Activated CD4-positive, alpha-beta T cell treated with anti-CD3 and anti-CD28 coated beads, Interleukin-2, amount 50 U/mL, for 48 hours (primary cell): ENCODE results near the gene KCNK13.
"Not testable (repeated sequence)": the region's sequence is repeated elsewhere in the genome, so short reads cannot be mapped to it uniquely, and the experiment has no call there.

ENCODE experiments used
- DNase-seq, 2 experiments: peaks; one replicate each; pipeline ENCODE4 v3.0.0-alpha.2; 2020

KCNK13 gene

GRCh38 chr14:90060965-90061684 is 669 bp upstream of the KCNK13 start:
- peak in 1 of 2 experiments; percentile 20 for DNase-seq

GRCh38 chr14:90062127-90062794 is 467 bp downstream of the KCNK13 start:
- peak in 1 of 2 experiments; percentile 13 for DNase-seq

- DNase-seq = no peak
Observed at GRCh38 chr14:90062822-90063539, 1.2 kb downstream of the KCNK13 start.

GRCh38 chr14:90072350-90072749 is 10.6 kb downstream of the KCNK13 start:
- DNase-seq = no peak

GRCh38 chr14:90079576-90079975 is 17.8 kb downstream of the KCNK13 start:
- no peak for DNase-seq

GRCh38 chr14:90087433-90087832 is 25.6 kb downstream of the KCNK13 start:
- DNase-seq = no peak

- no peak for DNase-seq
Observed at GRCh38 chr14:90088176-90088575, 26.4 kb downstream of the KCNK13 start.

GRCh38 chr14:90089486-90089885 is 27.7 kb downstream of the KCNK13 start:
- not testable (repeated sequence) for DNase-seq

GRCh38 chr14:90091393-90091792 is 29.6 kb downstream of the KCNK13 start:
- no peak for DNase-seq

GRCh38 chr14:90093942-90094595 is 32.3 kb downstream of the KCNK13 start:
- no peak for DNase-seq

- DNase-seq = no peak
Observed at GRCh38 chr14:90095096-90095495, 33.3 kb downstream of the KCNK13 start.

- DNase-seq = no peak
Observed at GRCh38 chr14:90096566-90096965, 34.8 kb downstream of the KCNK13 start.

- no peak for DNase-seq
Observed at GRCh38 chr14:90103808-90104207, 42.0 kb downstream of the KCNK13 start.

- no peak for DNase-seq
Observed at GRCh38 chr14:90105756-90106155, 44.0 kb downstream of the KCNK13 start.

- no peak for DNase-seq
Observed at GRCh38 chr14:90107789-90108188, 46.0 kb downstream of the KCNK13 start.

GRCh38 chr14:90109858-90110257 is 48.1 kb downstream of the KCNK13 start:
- DNase-seq = peak in 1 of 2 experiments; percentile 8

GRCh38 chr14:90111895-90112534 is 50.2 kb downstream of the KCNK13 start:
- DNase-seq = no peak

GRCh38 chr14:90114554-90114953 is 52.8 kb downstream of the KCNK13 start:
- DNase-seq = no peak

- no peak for DNase-seq
Observed at GRCh38 chr14:90115780-90116179, 54.0 kb downstream of the KCNK13 start.

- no peak for DNase-seq
Observed at GRCh38 chr14:90116444-90116843, 54.6 kb downstream of the KCNK13 start.

- no peak for DNase-seq
Observed at GRCh38 chr14:90118027-90118426, 56.2 kb downstream of the KCNK13 start.

GRCh38 chr14:90126260-90126659 is 64.5 kb downstream of the KCNK13 start:
- no peak for DNase-seq
